Activated CD4-positive, CD25-positive, alpha-beta regulatory T cell treated with anti-CD3 and anti-CD28 coated beads, Interleukin-2, amount 50 U/mL, for 16 hours (primary cell): ENCODE data around the gene CYB561D2.

Experiments
- DNase-seq: peaks from one replicate; pipeline ENCODE4 v3.0.0-alpha.2; 2020; ENCODE audit warnings: low read depth, low spot score

Gene CYB561D2

GRCh38 chr3:50341996-50342650 lies 8.5 kb upstream of the CYB561D2 start:
- DNase-seq, result no peak

GRCh38 chr3:50342813-50343633 lies 7.6 kb upstream of the CYB561D2 start:
- DNase-seq, result no peak

DNA sequence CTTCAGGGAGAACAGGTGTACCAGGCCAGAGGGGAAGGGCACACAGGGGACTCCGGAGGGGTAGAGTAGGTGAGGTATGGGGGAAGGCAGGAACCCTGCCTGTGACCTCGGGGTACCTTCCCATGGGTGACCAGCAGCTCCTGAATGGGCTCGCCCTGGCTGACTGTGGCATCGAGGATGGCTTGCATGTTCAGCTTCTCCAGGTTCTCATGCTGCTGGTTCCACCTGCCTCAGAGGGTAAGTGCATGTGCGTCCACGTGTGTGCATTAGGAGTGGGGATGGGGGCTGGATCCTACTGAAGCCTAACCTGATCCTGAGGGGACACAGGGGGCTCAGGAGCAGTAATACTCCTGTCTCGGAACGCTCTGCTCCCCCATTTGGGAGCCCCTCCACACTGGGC lies 5.7 kb upstream of the CYB561D2 start:
- no peak for DNase-seq

GRCh38 chr3:50345586-50346234 lies 5.0 kb upstream of the CYB561D2 start, which contains the start of gene ZMYND10:
TSS of gene ZMYND10 (minus strand) at chr3:50345732. CDS start at chr3:50345579, 153 bp downstream.
- DNase-seq, result peak; percentile 43

GRCh38 chr3:50347187-50347813 lies 3.4 kb upstream of the CYB561D2 start:
- DNase-seq, result peak; percentile 57

DNA sequence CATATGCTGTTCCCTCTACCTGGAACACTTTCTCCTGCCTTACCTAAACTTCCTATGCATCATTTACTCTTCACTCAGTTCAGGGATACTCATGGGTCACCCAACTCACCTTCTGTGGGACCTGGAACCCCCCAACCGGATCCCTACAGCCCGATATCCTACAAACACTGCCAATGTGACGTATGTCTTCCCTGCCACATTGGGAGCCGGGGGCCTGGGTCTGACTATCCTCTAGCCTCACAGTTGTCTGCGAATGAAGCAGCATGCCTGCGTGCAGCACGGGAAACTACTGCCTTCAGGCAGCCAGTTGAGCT lies 492 bp upstream of the CYB561D2 start:
- no peak for DNase-seq

DNA sequence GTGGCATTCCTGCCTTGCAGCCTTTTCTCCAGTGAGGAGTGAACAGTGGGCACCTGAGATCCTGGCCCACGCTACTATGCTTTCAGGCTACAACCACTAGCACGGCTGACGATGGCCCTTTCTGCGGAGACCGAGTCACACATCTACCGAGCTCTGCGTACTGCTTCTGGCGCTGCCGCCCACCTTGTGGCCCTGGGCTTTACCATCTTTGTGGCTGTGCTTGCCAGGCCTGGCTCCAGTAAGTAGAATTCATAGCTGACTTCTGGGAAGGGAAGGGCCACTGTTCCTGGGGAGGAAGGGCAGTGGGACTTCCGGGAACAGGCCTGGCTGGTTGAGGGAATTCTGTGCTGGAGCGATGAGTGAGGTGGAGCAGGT lies 648 bp downstream of the CYB561D2 start:
- DNase-seq, result no peak

GRCh38 chr3:50352781-50353180 lies 2.1 kb downstream of the CYB561D2 start:
- DNase-seq, result no peak

- no peak for DNase-seq
Measured at GRCh38 chr3:50353245-50354004, 2.8 kb downstream of the CYB561D2 start.

- DNase-seq, result no peak
Measured at GRCh38 chr3:50354186-50354764, 3.6 kb downstream of the CYB561D2 start.

DNA sequence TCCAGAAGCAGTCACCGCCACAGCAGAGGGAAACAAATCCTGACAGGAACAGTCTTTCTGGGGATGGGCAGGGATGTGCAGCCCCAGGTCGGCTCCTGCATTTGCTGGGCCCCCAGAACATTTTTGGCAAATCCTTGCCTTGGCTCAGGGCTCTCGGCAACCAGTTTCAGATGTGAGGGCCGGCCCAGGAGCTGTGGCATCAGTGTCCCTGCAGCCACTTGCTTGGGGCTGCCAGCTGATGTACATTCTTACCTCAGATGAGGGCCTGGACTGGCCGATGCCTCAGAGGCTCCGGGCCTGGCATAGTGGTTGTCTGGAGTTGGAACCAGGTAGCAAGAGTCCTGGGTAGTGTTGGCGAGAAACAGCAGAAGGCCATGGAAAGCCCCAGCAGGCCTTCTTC lies 4.2 kb downstream of the CYB561D2 start:
- DNase-seq, result no peak

GRCh38 chr3:50355829-50356552 lies 5.3 kb downstream of the CYB561D2 start:
- no peak for DNase-seq

- no peak for DNase-seq
Measured at GRCh38 chr3:50356553-50356952, 5.9 kb downstream of the CYB561D2 start.

DNA sequence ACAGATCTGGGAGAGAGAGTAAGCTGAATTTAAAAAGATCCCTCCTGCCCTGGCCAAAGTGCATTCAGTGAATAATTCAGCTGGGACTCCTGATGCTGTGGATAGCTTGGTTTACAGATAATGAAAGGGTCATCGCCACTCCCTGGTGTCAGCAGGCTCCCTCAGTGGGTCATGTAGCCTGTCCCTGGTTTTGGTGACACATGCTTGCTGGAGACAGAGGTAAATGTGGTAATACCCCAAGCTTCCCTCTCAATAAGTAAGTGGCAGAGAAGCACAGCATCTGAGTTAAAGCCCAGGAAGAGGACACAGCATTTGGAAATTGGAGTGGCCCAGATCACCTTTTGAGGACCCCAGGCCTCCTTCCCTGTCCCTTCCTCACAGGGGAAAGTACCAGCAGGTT lies 6.8 kb downstream of the CYB561D2 start:
- DNase-seq, result no peak

- no peak for DNase-seq
Measured at GRCh38 chr3:50358355-50358910, 7.8 kb downstream of the CYB561D2 start.

DNA sequence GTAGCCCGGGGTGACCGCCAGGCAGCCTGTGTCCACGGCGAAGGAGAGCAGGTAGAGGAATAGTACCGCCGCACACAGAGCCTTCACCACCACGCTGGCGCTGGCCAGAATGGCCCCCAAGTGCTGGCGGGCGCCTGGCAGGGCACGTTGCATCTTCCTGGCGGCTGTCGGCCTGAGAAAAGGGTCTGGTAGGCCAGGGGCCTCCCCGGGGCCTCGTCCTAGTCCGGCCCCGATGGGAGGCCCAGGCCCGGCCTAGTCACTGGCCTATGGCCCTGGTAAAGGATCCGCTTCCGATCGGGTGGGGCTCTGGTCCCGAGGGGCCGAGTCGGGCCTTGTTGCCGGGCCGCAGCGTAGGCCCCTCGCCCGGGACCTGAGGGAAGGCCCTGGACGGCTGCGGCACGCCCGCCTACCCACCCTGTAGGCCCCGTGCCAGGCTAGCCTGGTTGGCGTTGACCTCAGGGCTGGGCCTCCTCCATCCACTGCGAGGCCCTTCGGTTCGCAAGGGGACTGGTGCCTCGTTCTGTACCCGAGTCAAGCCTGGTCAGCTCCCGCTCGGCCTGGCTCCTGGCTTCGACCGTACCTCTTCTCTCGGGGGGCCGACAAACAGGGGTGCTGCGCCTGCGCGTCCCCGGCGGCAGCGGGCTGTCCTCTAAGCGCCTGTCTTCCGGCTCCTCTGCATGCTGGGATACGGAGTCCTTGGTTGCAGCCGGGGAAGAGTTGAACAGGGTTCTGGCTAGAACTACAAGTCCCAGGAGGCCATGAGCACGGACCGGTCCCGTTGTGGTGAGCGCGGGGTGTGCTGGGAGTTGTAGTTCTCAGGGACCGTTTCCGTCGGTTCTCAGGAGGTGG lies 8.5 kb downstream of the CYB561D2 start, which contains the start of gene TMEM115:
TSS of gene TMEM115 (minus strand) at position 611 of the 849 bp plus-strand sequence. CDS start at position 153, 458 bp downstream.
- peak; percentile 96 for DNase-seq

DNA sequence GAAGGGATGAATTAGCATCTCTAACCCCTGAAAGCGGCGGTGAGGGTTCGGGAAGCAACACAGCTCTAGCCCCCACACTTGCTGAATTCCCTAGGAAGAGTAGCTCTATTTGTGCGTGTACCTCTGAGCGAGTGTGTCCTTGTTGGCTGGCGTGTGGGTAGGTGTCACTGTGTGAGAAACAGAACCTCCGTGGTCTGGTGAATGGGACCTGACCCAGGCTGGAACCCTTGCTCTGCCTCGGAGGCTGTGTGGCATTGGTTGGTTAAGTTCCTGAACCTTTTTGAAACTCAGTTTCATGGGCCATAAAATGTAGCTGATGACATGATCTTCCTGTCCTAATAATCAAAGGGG lies 9.1 kb downstream of the CYB561D2 start:
- DNase-seq, result no peak

DNA sequence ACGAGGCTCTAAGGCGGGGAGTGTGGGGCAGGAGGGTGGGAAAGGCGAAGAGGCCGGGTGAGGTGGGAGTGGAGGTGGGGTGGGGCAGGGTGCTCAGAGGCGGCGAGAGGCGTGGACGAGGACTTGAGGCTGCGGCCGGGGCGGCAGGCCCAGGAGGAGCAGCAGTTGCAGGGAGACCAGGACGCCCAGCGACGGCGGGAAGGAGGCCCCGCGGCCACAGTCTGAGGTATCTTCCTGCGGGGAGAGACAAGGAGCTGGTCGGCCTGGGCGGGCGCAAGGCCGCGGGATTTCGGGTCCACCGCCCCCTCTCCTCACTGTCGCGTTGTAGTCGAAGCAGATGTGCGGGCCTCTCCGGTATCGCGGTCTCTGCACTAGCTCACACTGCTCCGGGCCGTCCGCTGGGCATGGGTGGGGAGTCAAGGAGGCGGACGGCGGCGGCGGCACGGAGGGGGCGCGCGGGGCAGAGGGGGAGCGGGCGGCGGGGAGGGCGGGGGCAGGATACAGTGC lies 14.0 kb downstream of the CYB561D2 start:
- no peak for DNase-seq
